ENCODE results near the gene PIP5KL1.

The PIP5KL1 gene

GRCh38 chr9:127966416-127967150 lies 36.0 kb upstream of the PIP5KL1 start:
- no peak for TF ChIP-seq CTCF (IDR thresholded peaks at IDR 0.05; ENCODE audit: borderline replicate concordance, insufficient read depth, low read depth, low read length)
- no peak overlapping the region for H3K4me3 ChIP-seq (ENCODE audit: low read depth, low read length)

DNA sequence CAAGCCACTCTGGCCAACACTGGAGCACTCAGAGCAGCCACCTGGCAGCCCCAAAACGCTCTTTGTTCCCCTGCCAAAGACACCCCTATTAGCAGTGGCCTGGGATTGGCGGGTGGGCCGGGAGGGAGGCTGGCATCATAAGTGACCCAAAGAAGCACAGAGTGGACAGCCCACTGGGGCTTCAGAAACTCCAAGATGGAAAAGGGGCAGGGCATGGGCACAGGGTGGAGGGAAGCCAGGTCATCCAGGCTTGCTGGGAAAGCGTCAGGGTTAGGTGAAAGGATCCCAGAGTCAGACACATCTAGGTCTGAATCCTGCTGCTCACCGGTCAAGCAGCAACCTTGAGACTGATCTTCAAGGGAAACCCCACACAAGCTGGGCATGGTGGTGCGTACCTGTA lies 35.4 kb upstream of the PIP5KL1 start:
- TF ChIP-seq CTCF (IDR thresholded peaks at IDR 0.05; ENCODE audit: borderline replicate concordance, insufficient read depth, low read depth, low read length) = no peak
- H3K4me3 ChIP-seq (ENCODE audit: low read depth, low read length) = no peak overlapping the region

DNA sequence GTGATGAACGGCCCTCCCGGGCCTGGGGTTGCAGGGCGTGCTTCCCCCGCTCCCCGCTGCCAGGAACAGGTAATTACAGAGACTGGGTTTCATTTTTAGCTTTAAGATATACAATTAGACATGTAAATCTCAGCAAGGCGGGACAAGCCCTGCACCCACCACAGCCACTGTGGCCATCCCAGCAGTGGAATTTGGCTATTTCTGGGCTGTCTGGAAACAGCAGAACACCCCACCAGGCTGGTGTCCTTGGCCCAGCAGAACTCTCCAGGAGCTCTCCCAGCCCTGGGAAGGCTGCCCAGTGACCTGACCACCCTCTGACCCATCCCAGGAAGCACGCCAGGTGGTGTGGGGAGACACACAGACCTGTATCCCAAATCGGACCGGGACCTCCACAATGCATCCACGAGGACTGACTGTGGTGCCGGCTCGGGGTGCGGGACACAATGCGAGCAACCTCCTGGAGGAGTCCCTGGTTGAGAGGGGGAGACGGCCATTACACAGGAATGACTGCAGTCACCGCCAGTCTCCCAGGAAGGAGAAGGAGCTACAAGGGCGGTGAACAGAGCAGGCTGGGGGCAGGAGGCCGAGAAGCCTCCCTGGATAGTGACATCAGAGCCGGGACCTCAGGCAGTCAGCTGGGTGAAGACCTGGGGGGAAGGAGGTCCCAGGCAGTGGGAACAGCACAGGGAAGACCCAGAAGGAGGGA lies 32.9 kb upstream of the PIP5KL1 start:
- no peak for TF ChIP-seq CTCF (IDR thresholded peaks at IDR 0.05; ENCODE audit: borderline replicate concordance, insufficient read depth, low read depth, low read length)
- no peak overlapping the region for H3K4me3 ChIP-seq (ENCODE audit: low read depth, low read length)

GRCh38 chr9:127963041-127963358 lies 32.4 kb upstream of the PIP5KL1 start:
- TF ChIP-seq CTCF (IDR thresholded peaks at IDR 0.05; ENCODE audit: borderline replicate concordance, insufficient read depth, low read depth, low read length) = no peak
- H3K4me3 ChIP-seq (ENCODE audit: low read depth, low read length) = no peak overlapping the region

DNA sequence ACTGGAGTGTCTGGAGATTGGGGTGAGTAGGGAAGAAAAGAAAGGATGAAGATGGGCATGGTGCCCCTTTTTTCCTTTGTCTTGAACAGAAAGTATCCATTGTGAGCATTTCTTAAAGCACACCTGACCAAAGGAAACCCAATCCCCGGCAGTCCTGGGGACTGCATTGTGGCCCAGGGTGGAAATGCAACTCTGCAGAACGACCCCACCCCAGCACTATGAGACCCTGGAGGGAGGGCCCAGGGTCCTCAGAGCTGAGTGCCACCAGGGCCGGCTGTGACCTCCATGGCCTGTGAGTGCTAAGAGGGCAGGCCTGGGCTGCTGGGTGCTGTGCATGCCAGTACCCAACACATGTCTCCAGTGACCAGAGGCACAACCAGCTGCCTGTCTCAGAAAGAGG lies 31.7 kb upstream of the PIP5KL1 start:
- H3K4me3 ChIP-seq (ENCODE audit: low read depth, low read length) = no peak overlapping the region
- TF ChIP-seq CTCF (IDR thresholded peaks at IDR 0.05; ENCODE audit: borderline replicate concordance, insufficient read depth, low read depth, low read length) = no peak

DNA sequence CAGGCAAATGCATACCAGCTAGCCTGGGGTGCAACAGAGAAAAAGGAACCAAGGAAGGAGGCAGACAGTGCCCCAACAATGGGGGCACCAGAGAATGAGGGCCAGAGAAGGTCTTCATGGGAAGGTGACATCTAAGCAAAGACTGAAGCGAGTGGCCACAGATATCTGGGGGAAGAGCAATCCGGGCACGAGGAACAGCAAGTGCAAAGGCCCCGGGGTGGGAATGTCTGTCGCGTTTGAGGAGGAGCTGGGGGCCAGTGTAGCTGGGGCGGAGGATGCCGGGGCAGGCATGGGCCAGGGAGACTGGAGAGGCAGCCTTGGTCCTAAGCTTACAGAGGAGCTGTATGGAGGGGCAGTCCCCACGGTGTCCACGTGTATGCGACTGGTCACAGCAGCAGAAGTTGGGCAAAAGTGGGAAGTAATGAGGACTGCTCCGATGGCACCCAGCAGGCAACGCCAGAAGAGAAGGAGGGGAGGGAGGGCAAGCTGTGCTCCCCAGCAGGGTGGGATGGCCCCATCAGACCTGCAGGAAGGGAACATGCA lies 31.1 kb upstream of the PIP5KL1 start:
- H3K4me3 ChIP-seq (ENCODE audit: low read depth, low read length) = no peak overlapping the region
- no peak for TF ChIP-seq CTCF (IDR thresholded peaks at IDR 0.05; ENCODE audit: borderline replicate concordance, insufficient read depth, low read depth, low read length)

DNA sequence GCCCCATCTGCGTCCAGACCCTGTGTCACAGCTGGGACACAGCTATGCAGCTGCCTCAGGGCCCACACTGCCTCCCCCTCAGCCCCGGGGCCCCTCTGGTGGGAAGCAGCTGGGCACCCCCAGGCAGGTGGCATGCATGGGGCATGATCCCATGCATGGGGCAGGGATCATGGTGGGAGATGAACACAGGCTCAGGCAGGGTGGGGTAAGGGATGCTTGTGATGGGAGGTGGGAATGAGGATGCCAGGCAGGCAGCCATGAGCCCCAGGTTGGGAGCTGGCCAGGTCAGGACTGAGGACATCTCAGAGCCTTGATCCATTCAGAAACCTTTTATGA lies 30.5 kb upstream of the PIP5KL1 start:
- H3K4me3 ChIP-seq (ENCODE audit: low read depth, low read length) = no peak overlapping the region
- TF ChIP-seq CTCF (IDR thresholded peaks at IDR 0.05; ENCODE audit: borderline replicate concordance, insufficient read depth, low read depth, low read length) = no peak

Data from GM12875 (cell line).